Measurements from ENCODE around the gene UXT. TPM values are rescaled to one million over a fixed set of nuclear protein-coding genes. Genes with fewer than 3 reads are reported as not detected.
"Not testable (repeated sequence)": the region's sequence is repeated elsewhere in the genome, so short reads cannot be mapped to it uniquely, and the experiment has no call there.

UXT gene
- total RNA-seq, 3 donors from 2014 or later (not counting 1 experiment from before 2014, with no cell fraction given): 88.2 to 102 (median 95.4) TPM

DNA sequence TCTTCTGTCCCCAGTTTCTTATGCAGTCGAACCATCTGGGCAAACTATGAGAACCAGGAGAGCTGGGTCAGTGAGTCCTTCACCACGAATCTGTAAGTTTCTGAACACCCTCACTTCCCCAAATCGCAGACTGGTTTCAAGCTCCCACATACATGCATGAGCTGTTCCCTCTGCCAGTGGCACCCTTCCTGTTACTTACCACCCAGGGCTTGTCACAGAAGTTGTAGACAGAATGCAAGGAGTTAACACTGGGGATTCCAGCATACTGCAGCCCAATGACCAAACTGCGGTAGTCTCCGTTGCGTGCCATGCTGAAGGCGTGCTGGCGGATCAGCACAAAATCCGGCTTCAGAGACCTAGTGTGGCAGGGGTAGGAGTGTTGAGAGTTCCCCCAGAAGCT lies 54.0 kb downstream of the UXT start:
- no peak overlapping the region for H3K27ac Mint-ChIP-seq
- TF ChIP-seq CTCF (IDR thresholded peaks at IDR 0.05): no peak

DNA sequence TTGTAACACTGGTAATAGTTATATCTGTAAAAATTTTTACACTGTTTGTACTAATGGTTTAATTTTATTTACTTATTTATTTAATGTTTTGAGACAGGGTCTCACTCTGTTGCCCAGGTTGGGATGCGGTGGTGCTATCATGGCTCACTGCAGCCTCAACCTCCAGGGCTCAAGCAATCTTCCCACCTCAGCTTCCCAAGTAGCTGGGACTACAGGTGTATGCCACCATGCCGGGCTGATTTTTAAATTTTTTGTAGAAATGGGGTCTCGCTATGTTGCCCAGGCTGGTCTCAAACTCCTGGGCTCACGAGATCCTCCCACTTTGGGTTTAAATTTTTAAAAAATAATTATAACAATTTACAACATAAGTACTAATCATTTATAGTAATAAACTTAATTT lies 55.9 kb downstream of the UXT start:
- ATAC-seq; H3K27ac ChIP-seq (ENCODE audit: low read length); H3K9me3 ChIP-seq (ENCODE audit: control insufficient read depth, insufficient read depth, low read length); intact Hi-C loops (cut with micrococcal nuclease); H3K4me1 ChIP-seq (ENCODE audit: control insufficient read depth, insufficient read depth, low read length); H3K27ac Mint-ChIP-seq; H3K4me3 ChIP-seq (ENCODE audit: low read length); H3K4me1 Mint-ChIP-seq; H3K9me3 Mint-ChIP-seq; H3K27me3 ChIP-seq (ENCODE audit: control insufficient read depth, insufficient read depth, low read length); H3K36me3 ChIP-seq (ENCODE audit: control insufficient read depth, insufficient read depth, low read length); DNase-seq; H3K4me3 Mint-ChIP-seq: not testable (repeated sequence)
- peaks cover 3 to 26% of the 10 kb centered on the region in 2 donors for H3K27me3 Mint-ChIP-seq (ENCODE audit: low read depth in 2 of 2)
- peaks cover 16% of the 10 kb centered on the region for H3K36me3 Mint-ChIP-seq
- WGBS (ENCODE audit: insufficient coverage): no CpG with 5 or more reads among the region's 4 CpGs

More for the DNA sequence above, 54.0 kb downstream of the UXT start:
- no peaks in the 10 kb centered on the region for H3K4me1 Mint-ChIP-seq
- H3K9me3 Mint-ChIP-seq: no peaks in the 10 kb centered on the region
- peaks cover 3 to 18% of the 10 kb centered on the region in 2 donors for H3K27me3 Mint-ChIP-seq (ENCODE audit: low read depth in 2 of 2)
- ATAC-seq (no peak), DNase-seq (no peak)
- H3K9me3 ChIP-seq (ENCODE audit: control insufficient read depth, insufficient read depth, low read length): no peaks in the 10 kb centered on the region
- no peaks in the 10 kb centered on the region for H3K36me3 ChIP-seq (ENCODE audit: control insufficient read depth, insufficient read depth, low read length)
- H3K4me3 Mint-ChIP-seq: no peak overlapping the region
- WGBS (ENCODE audit: insufficient coverage): 63% methylated on average over 6 of the region's 9 CpGs
- intact Hi-C loops (cut with micrococcal nuclease): no loop called here
- no peaks in the 10 kb centered on the region for H3K4me1 ChIP-seq (ENCODE audit: control insufficient read depth, insufficient read depth, low read length)
- no peak overlapping the region for H3K27ac ChIP-seq (ENCODE audit: low read length)
- no peaks in the 10 kb centered on the region for H3K27me3 ChIP-seq (ENCODE audit: control insufficient read depth, insufficient read depth, low read length)
- H3K36me3 Mint-ChIP-seq: peaks cover 9% of the 10 kb centered on the region
- H3K4me3 ChIP-seq (ENCODE audit: low read length): no peak overlapping the region

Other genes with a start within 250 kb of the UXT start
- 10 to 100 TPM in 1 of 3 donors, 1 to 10 TPM in 2; 7.9 to 11.8 (median 10.0) TPM for gene ZNF41, start 176.0 kb downstream of the UXT start, total RNA-seq
- 100 to 1,000 TPM; 162 to 173 (median 169) TPM for gene ARAF, start 98.0 kb downstream of the UXT start, total RNA-seq
- gene TIMP1, start 76.7 kb downstream of the UXT start, total RNA-seq: 10 to 100 TPM; 50.9 to 71.3 (median 68.6) TPM
- gene SYN1, start 39.3 kb downstream of the UXT start, total RNA-seq: under 1 TPM in 1 of 3 donors, not detected in 2; 0.40 TPM
- gene CFP, start 29.2 kb downstream of the UXT start, total RNA-seq: 10 to 100 TPM in 2 of 3 donors, 1 to 10 TPM in 1; 9.0 to 21.1 (median 19.3) TPM
- 10 to 100 TPM; 14.1 to 15.2 (median 14.8) TPM for gene ELK1, start 8.6 kb downstream of the UXT start, total RNA-seq
- 10 to 100 TPM; 20.9 to 23.7 (median 21.2) TPM for gene ZNF81, start 177.7 kb upstream of the UXT start, total RNA-seq

Measured in natural killer cell (primary cell).